ENCODE results near the gene CCDC85B.

- no peak for TF ChIP-seq ZNF274 (IDR thresholded peaks at IDR 0.05; ENCODE audit: low read depth, low read length)
- no peak for TF ChIP-seq YY1 (IDR thresholded peaks at IDR 0.05; ENCODE audit: insufficient read depth, insufficient read length)
Observed at GRCh38 chr11:65868076-65868667, 22.3 kb upstream of the CCDC85B start.
